HTERT RPE-1 (cell line): ENCODE data around the gene MMP21.

ENCODE experiments used
- in situ Hi-C: fragments of 300-500 bp; cut with MboI; formaldehyde crosslinking; loops from 4 replicates; pipeline ENCODE4 v1.14.3; 2020; ENCODE audit warnings: low sequenced_read_pairs

The MMP21 gene

DNA sequence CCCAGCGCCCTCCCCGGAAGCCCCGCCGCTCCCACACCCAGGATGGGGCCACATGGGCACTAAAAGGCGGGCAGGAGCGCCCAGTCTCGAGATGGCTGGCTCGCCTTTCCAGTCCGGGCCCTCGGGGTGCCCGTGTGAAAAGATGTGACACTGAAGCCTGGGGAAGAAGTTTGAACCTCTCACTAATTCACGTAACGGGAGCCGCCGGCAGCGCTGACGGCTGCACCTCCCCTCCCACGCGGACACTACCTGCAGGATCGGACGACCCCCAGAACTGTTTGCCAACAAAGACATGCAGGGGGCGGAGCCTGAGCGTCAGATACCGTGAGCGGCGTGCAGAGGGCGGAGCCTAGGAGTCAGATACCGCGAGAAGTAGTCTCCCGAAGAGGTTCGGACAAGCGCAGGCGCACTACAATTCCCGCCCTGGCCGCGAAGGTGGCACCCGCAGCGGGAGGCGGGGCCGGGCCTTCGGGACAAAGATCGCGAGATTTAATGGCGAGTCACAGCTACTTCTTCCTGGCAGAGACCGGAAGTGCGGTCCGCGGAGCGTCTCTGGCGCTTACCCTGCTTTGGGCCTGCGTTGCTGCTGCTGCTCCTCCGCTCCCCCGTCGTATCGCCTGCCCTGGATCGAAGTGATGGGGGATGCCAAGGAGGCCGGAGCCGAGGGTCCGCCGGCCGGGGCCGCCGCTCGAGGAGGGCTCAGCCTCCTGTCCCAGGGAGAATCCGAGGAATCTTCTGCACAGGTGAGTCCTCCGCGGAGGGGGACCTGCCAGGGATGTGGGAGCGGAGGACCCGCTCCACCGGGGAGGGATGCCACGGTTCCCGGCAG, 56.2 kb downstream of the MMP21 start, which contains the start of gene EDRF1:
EDRF1 (plus strand) TSS at position 537 of the 829 bp plus-strand sequence; CDS start at position 636, 99 bp downstream.
- in situ Hi-C loops, result no loop called here
